ENCODE results near the gene GGACT.
"Not testable (repeated sequence)": the region's sequence is repeated elsewhere in the genome, so short reads cannot be mapped to it uniquely, and the experiment has no call there.

GGACT gene

DNA sequence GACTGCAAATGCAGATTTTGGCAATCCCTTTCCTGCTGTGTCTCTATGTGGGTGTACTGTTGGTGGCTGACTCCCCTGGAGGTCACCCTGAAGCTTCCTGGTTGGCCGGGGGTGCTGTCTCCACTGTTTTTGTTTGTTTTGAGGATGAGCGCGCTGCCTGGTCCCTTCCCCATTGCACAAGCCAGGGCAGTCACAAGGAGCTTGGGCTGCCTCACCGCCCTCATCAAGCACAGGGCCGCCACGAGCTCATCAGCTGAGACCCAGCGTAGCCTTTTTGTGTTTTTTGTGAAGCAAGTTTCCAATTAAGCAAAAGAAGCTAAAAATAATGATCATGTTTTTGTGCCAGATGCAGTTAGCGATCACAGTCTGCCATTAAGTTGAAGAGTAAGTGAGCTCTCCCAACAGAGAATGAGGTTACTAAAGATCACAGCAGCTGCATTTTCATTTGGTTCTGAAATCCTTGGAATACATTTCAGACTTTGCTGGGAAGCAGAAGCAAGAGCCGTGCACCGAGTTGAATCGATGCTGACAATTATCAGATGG is 57.8 kb downstream of the GGACT start:
- no peak for DNase-seq (ENCODE audit: low read depth, low spot score)

DNA sequence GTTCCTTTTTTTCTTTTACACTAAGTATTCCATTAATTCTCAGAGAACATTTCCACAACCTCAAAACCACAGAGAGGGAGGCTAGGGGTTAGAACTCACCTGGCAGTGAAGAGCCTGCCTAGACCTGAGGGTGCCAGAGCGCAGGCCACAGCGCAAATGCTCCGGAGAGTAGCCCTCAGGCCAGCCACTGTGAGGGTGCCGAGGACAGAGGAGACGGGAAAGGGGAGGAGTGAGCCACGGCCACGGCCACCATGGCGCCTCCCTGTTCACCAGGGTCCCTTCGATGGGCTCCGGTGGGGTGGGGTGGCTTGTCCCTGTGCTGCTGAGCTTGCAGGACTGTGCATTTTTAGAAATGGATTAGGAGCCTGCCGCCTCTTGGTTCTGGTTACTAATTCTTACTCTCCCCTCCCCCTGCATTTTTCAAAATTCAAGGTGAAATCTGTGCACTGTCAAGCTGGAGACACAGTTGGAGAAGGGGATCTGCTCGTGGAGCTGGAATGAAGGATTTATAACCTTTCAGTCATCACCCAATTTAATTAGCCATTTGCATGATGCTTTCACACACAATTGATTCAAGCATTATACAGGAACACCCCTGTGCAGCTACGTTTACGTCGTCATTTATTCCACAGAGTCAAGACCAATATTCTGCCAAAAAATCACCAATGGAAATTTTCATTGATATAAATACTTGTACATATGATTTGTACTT is 58.8 kb downstream of the GGACT start:
- DNase-seq (ENCODE audit: low read depth, low spot score) = no peak

DNA sequence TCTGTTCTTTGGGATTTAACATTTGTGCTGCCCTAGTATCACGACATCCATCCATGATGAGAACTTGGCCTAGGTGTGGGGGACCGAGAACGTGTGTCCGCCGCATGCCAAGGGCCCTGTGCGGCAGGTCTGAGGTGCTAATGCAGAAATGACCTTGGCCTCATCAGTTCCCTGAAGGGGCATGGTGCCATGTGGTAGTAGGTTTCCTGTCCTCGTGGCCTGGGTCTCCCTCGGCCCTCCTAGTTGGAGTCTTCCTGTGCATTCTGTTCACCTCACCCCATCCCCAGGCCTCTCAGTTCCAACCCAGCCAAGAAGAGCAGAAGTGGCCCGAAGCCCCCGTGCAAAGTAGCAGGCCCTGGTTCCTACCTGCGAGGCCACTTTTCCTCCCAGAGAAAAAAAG is 59.8 kb downstream of the GGACT start:
- DNase-seq (ENCODE audit: low read depth, low spot score) = no peak

DNA sequence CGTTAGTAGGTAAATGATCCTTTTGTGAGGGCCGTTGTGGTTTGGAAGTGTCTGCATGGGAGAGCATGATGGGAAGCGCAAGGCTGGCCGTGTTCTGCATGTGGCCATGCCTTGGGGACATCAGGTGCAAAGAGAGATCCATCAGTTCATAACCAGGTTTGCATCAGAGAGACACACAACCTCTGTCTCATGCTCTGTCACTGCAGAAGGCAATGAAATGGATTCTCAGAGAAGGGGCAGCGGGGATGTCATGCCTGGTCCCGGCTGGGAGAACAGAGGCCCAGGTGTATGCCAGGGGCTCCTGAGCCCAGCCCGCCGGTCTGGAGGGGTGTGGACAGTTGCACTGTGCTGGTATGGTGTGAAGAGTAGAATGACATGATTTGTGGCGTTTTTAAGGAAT is 60.2 kb downstream of the GGACT start:
- no peak for DNase-seq (ENCODE audit: low read depth, low spot score)

DNA sequence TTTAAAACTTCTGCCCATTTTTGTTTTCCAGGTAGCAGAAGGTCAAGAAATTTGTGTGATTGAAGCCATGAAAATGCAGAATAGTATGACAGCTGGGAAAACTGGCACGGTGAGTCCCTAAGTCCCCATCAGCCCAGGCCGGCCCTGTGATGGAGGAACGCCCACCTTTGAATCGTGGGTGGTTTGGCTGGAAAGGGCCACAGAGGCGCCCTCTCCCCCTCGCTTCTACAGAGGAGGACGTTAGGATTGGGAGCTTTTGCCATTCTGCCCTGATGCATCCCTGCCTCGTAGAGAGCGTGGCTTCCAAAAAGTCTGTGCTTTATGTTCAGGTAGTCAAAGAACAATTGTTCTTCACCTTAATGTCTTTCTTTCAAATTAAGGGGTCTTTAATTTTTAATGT is 60.9 kb downstream of the GGACT start:
- DNase-seq (ENCODE audit: low read depth, low spot score) = no peak

DNA sequence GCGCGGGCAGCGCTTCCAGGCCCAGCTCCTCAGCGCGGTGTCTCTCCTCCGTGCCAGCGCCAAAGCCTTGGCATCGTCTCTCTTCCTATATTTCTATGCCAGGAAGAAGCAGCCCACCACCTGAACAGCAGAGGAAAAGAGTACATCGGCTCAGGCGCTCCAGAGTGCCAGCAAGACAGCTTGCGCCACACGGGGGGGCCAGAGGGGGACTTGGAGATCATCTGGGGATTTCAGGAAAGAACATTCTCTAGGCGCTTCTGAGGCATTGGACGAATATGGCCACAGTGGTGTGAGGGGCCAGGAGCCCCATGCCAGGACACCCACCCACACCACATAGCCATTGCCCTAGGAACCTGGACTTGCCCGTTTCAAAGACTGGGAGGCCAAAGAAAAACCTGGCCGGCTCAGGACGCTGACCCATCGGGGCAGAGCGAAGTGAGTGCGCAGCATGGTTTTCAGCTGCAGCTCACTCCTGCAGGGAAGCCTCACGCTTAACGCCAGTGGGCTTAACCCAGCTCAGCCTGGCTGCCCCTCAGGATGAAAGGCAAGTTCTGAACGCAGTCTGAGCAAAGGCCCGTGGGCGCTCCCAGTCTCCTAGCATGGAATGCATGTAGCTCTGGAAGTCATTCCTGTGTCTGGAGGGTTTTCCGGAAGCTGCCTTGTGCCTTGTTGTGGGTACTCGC is 62.1 kb downstream of the GGACT start:
- DNase-seq (ENCODE audit: low read depth, low spot score) = no peak

DNA sequence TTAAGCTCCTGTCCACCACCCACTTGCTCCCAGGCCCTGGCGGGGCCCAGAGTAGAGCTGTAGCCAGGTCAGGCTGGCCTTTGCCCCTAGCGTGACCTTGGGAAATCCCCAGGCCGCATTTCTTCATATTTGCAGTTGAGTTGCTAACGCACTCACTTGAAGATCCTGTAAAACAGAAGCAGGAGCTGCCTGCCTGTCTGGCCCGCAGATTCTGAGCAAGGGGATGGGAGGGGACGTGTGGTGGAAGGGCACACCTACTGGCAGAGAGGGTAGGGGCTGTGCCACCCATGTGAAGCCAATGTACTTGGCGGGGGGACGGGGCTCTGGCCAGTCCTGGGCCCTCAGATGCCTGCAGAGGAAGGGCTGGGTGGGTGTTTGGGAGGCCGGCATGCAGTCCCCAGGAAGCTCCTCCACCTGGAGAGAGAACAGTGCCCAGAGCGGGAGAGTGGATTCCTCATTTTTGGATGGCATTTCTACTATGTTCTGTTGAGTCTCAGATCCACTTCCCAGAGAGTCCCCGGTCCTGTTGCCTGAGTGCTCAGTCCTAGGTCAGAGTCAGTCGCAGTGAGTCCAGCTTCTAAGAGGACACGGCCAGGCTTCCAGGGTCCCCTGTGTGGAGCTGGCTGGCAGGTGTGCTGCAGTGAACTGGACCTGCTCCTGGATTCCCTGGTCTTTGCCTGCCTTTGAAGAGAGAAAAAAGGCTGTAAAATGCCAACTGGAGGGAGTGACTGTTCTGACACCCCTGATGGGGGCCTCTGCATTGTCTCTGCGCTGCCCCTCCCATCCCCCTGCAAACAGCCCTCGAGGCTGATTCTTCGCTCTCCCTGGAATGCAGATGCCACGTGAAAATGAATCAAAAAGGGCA is 62.9 kb downstream of the GGACT start:
- no peak for DNase-seq (ENCODE audit: low read depth, low spot score)

DNA sequence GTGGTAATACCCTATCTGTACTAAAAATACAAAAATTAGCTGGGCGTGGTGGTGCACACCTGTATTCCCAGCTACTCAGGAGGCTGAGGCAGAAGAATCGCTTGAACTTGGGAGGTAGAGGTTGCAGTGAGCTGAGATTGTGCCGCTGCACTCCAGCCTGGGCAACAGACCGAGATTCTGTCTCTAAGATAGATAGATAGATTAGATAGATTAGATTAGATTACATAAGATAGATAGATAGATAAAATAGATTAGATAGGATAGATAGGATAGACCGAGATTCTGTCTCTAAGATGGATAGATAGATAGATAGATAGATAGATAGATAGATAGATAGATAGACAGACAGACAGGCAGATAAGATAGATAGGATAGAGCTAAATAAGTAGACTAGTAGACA is 63.9 kb downstream of the GGACT start:
- not testable (repeated sequence) for DNase-seq (ENCODE audit: low read depth, low spot score)

DNA sequence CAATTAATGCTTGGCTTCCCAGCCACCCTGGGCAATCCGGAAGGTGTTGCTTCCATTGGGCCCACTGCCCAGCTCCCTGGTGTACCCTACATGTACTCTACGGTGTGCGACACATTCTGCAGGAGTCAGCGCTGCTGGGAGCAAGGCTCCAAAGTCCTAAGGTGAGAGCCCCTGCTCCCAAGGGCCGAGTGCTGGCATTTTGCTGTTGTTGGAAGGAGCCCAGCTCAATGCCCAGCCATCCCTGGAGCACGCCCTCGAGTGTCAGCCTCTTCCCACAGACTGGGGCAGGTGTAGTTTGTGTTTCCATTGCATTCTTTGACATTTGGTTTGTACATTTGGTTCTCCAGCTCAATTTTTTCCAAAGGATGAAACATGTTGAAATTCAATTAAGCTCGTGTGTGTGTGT is 64.6 kb downstream of the GGACT start:
- DNase-seq (ENCODE audit: low read depth, low spot score) = no peak

DNA sequence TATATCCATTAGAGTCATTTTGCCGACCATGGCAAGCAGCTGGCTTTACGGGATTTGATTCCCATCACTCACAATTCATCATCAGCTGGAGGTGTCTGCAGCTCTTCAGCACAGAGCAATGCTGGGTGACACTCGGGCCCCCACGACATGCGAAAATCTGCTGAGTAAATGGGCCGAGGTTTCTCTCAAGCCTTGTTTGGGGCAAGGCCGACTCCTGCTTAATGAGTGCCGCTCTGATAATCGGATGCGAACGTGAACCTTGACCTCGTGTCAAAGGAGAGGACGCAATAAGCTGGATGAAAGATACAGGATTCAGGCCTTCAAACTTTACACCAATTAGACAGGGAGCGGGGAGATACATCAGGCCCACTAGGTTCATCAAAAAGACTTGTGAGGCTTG is 65.2 kb downstream of the GGACT start:
- no peak for DNase-seq (ENCODE audit: low read depth, low spot score)

DNA sequence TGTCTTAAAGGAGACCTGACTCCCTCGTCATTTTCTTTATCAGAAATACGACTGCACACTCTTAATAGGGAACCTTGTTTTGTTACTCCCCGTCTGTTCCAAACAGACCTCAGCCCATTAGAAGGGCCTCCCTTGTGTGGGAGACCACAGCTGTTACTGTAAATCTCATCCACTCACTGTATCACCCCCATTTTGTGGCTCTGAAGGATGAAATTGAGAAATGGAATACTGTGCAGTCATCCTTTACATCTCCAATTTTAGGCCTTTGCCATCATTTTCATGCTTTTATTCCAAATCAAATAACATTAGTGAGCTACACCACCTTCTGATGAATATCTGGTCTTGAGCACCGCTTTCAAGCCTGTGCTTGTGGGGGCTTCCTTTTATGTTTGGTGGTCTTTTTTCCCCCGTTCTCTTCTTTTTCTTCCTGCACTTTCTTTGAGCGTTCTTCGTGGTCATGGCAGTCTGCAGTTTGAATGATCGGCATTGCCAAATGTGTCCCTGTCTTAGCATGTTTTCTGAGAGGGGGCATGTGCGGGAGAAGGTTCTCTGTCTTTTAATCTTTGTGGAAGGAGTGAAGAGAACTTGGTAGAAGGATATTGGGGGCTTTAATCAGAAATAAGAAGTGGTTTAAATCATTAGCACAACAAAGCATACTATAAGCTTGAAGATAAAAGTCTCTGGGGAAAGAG is 65.8 kb downstream of the GGACT start:
- DNase-seq (ENCODE audit: low read depth, low spot score) = no peak

DNA sequence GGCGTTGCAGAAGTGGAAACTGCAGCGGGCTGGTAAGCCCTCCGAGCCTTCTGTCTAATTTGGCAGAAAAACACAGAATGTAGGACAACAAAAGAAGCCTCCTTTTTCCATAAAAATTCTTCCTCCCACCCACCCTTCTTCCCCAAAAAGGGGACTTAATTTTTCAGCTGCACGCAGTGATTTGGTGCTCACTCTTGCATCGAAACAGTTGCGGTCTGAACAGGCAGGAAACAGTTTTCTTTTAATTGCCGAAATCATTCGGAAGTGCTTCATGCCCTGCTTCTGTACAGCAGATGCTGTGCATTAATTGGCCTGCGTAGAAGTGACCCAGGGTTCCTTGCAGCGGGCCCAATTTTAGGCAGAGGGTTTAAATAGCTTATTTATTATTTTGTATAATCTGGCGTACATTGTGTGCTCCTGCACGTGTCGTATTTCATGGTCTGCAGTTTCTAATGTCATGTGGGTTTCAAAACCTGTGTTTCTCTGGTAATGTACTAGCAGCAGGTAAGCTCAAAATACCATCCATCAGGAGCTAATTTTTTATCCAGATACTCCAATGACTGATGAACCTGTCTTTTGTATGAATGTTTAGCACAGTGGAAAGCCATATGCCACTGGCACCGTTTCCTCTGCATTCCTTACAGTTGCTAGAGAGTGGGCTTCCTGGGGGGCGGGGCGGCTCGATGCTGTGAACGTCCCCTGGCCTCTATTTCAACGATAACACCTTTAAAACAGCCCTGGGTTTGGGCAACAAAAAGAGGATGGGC is 66.6 kb downstream of the GGACT start:
- DNase-seq (ENCODE audit: low read depth, low spot score) = no peak

DNA sequence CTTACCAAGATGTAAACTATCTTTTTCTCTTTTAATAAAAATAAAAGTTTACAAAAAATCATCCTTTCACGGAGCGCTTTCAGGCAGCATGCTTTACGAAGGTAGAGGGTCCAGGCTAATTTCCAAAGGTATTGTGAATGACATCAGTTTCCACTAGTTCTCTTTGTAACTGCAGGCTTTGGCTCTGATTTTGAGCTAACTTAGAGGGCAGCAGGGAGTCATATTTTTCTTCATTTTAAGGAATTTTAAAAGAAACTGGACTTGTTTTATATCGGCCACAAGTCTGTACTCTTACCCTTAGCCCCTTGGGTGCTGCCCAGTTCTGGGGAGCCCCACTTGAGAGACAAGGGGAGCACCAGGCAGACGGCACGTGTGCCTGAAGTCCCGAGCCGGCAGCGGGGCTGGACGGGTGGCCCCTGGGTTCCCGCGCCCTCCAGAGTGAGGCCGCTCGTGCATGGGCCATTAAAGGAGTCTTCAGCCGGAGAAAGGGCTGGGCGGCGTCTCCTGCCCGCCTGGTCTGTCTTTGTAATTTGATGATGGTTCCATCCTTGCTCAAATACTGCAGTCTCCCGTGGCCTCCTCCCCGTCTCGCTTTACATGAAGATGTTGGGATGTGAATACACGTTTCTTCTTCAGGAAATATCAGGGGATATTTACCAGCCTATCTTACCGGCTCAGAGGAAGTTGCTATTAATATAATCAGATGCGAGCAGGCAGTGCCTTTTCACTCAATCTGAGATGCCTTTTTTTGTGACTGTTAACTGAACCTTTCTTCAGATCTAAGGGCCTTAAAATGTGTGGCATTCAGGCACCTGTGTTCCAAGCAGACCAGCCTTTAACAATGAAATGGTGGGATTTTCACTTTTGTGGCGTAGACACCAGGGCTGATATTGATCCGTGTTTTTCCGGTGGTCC is 67.4 kb downstream of the GGACT start:
- no peak for DNase-seq (ENCODE audit: low read depth, low spot score)

DNA sequence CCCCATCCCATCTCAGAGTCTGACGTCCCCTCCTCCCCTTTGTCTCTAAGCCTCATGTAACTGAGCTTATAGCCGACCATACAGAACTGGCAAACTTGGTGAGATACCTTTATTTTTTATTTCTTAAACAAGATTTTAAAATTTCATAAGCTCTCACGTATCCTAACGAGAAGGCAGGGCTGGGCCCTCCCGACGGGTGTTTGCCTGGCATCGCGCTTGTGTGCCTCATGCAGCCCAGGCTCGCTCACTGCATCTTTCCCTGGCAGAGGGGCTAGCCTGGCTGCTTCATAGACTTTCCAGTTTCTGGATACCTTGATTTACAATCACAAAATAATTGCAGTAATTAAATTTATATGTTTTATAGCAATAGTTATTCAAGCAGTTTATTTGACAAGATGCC is 69.0 kb downstream of the GGACT start:
- DNase-seq (ENCODE audit: low read depth, low spot score) = no peak

DNA sequence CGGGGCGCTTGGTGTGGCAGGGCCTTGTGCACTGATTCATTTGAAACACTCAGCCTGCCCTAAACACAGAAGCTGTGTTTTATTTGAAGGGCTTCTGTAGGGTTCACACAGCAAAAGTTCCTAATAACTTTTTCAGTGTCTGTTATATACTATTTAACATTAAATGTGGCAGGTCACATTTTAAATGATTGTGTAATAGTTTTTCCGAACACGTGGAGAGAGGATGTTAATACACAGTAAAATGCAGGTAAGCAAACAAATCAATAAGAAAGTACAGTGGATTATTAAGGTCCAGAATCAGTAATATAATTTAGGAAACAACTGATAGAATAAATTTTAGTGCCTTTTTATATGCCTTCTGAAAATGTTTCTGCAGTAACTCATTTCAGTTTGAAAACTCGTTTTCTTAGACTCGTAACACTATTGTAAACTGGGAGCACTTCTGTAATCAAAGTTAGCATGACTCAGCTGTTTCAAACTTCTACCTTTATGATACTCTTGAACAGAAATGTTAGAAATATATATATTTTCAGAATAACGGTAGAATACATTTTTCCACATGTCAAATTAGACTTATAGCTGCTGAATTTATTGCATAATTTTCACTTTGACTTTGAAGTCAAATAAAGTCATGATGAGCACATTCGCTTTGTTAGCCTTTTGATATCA is 70.1 kb downstream of the GGACT start:
- DNase-seq (ENCODE audit: low read depth, low spot score) = no peak

DNA sequence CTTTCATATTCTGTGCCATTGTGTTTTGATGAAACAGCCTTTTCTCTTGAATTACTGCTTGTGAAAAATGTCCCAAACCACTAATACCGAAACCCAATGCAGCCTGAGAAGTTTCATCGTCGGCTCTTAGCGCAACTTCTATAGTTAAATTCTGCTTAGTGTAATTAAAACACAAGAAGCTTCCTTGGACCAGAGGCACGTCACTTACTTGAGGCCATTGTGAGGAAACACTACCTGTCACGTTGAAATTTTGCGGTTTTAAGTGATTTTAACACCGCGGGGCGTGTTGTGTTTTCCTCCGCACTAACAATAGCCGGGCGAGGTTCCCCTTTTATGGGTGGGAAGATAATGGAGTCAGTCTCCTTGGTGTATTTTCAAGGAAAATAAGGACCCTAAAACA is 70.9 kb downstream of the GGACT start:
- no peak for DNase-seq (ENCODE audit: low read depth, low spot score)

DNA sequence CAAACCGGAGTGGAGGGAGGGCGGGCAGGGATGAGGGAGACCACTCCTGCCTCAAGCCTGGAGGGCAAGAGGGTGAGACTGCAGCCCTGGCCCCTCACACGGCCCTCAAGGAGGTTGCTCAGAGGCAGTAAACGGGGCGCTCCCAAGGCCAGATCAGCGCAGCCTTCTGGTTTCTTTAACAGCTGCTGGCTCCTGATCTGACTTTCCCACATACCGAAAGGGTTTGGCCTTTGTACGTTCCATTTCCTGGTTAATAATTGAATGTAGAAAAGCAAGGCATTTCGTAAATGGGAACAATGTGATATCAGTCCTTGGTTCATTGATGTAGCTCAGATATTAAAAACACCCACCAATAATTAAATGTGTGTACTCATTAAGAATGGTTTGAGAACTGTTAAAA is 71.5 kb downstream of the GGACT start:
- DNase-seq (ENCODE audit: low read depth, low spot score) = no peak

DNA sequence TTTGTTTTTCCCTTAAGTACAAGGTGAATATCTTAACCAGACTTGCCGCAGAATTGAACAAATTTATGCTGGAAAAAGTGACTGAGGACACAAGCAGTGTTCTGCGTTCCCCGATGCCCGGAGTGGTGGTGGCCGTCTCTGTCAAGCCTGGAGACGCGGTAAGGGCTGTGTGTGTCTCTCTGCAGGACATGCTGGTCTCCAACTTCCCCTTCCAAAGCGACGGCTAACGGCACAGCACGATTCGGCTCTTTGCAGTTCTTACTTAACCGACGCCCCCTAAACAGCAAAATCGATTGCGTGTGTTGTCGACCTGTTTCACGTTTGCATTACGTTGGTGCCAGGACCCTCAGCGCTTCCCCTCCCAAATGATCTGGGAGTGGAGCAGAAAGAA is 73.2 kb downstream of the GGACT start:
- no peak for DNase-seq (ENCODE audit: low read depth, low spot score)

DNA sequence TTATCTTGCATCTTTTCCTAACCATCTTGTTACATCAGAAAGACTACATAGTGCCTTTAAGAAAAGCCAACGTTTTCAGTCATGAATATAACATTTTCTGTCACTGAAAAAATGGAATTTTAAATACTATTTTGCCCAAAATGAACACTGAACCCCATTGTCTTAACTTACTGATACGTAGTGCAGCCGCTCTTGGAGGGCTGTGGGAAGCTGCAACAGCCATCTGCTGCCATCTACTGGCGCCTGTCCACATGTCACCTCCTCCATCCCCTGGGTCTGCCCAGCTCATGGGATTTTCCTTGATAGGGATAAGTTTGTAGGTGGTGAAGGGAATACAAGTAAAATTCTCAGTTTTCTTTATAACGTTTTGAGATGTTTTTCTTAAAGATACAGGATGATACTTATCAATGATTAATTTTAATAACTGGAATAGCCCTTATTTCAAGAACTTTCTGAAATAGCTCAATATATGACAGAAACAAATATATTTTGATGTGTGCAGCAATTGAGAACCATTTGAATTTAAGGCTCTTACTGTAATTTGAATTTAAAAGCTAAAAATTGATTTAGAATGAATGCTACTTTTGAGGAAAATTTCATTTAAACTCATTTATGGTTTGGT is 73.7 kb downstream of the GGACT start:
- peak; percentile 80 for DNase-seq (ENCODE audit: low read depth, low spot score)

Data from brain pericyte (primary cell).